Kasumi-1 (cell line): ENCODE results near the gene INPP5A.

ENCODE experiments used
- DNase-seq, 2 experiments: peaks; one replicate each; lab custom pipeline; 2025; lab: John Stamatoyannopoulos, UW

The INPP5A gene

GRCh38 chr10:132536241-132536876 is 1.2 kb upstream of the INPP5A start:
- peak; percentile 17 to 19 for DNase-seq

- peak; percentile 100 for DNase-seq
These were observed 507 bp upstream of the INPP5A start for GRCh38 chr10:132536877-132537683.

- no peak for DNase-seq
These were observed 623 bp downstream of the INPP5A start for GRCh38 chr10:132538031-132538789.

- DNase-seq = peak in 1 of 2 experiments; percentile 21
These were observed 1.3 kb downstream of the INPP5A start for GRCh38 chr10:132538790-132539421.

- DNase-seq = no peak
These were observed 1.8 kb downstream of the INPP5A start for GRCh38 chr10:132539431-132539839.

- DNase-seq = peak in 1 of 2 experiments; percentile 20
These were observed 2.3 kb downstream of the INPP5A start for GRCh38 chr10:132539894-132540293.

GRCh38 chr10:132540456-132540855 is 2.9 kb downstream of the INPP5A start:
- DNase-seq = no peak

- DNase-seq = no peak
These were observed 3.5 kb downstream of the INPP5A start for GRCh38 chr10:132541129-132541528.

- no peak for DNase-seq
These were observed 4.0 kb downstream of the INPP5A start for GRCh38 chr10:132541601-132542011.

GRCh38 chr10:132542086-132542775 is 4.6 kb downstream of the INPP5A start:
- no peak for DNase-seq

GRCh38 chr10:132542819-132543218 is 5.2 kb downstream of the INPP5A start:
- no peak for DNase-seq

- DNase-seq = no peak
These were observed 6.5 kb downstream of the INPP5A start for GRCh38 chr10:132543916-132544743.

GRCh38 chr10:132544744-132545658 is 7.4 kb downstream of the INPP5A start:
- peak; percentile 64 to 79 for DNase-seq

- no peak for DNase-seq
These were observed 8.2 kb downstream of the INPP5A start for GRCh38 chr10:132545659-132546367.

GRCh38 chr10:132546567-132547420 is 9.2 kb downstream of the INPP5A start:
- peak; percentile 15 to 47 for DNase-seq

- no peak for DNase-seq
These were observed 9.9 kb downstream of the INPP5A start for GRCh38 chr10:132547421-132547861.

- DNase-seq = no peak
These were observed 10.7 kb downstream of the INPP5A start for GRCh38 chr10:132548106-132548823.
